H9 (cell line): Measurements from ENCODE around the gene FAAP100. TPM values are rescaled to one million over a fixed set of nuclear protein-coding genes. Genes with fewer than 3 reads are reported as not detected.

Source experiments
- DNase-seq: peaks from one replicate; pipeline ENCODE4 v3.0.0-alpha.2; 2017
- H2AFZ ChIP-seq: one replicate; pipeline ENCODE4 v1.6.1; 2013; ENCODE audit warnings: mild to moderate bottlenecking, low read length, control low read depth, moderate library complexity
- H2AK5ac ChIP-seq: 2 replicates; pipeline ENCODE4 v1.6.1; 2013; ENCODE audit warnings: low read length, control low read depth, mixed read lengths; ENCODE audit not compliant: insufficient read length
- H2BK120ac ChIP-seq: one replicate; pipeline ENCODE4 v1.6.1; 2013; ENCODE audit warnings: low read depth, mild to moderate bottlenecking, low read length, control low read depth, inconsistent platforms; ENCODE audit not compliant: poor library complexity, severe bottlenecking
- H2BK12ac ChIP-seq: 2 replicates; pipeline ENCODE4 v1.6.1; 2013; ENCODE audit warnings: low read length, control low read depth, mixed read lengths, low read depth; ENCODE audit not compliant: insufficient read length
- H2BK15ac ChIP-seq: 2 replicates; pipeline ENCODE4 v1.6.1; 2013; ENCODE audit warnings: low read depth, low read length, control low read depth
- H2BK20ac ChIP-seq: one replicate; pipeline ENCODE4 v1.6.1; 2013; ENCODE audit warnings: low read depth, mild to moderate bottlenecking, low read length, control low read depth, inconsistent platforms; ENCODE audit not compliant: poor library complexity, severe bottlenecking
- H2BK5ac ChIP-seq: 2 replicates; pipeline ENCODE4 v1.6.1; 2013; ENCODE audit warnings: low read length, control low read depth, mixed read lengths; ENCODE audit not compliant: insufficient read length
- H3K14ac ChIP-seq: 2 replicates; pipeline ENCODE4 v1.6.1; 2013; ENCODE audit warnings: low read length, control low read depth; ENCODE audit not compliant: insufficient read depth
- H3K18ac ChIP-seq: 2 replicates; pipeline ENCODE4 v1.6.1; 2013; ENCODE audit warnings: low read depth, mild to moderate bottlenecking, mixed read lengths, low read length, control low read depth; ENCODE audit not compliant: insufficient read length
- H3K23ac ChIP-seq: 2 replicates; pipeline ENCODE4 v1.6.1; 2013; ENCODE audit warnings: low read length, control low read depth, mixed read lengths, low read depth; ENCODE audit not compliant: insufficient read length
- H3K23me2 ChIP-seq: 2 replicates; pipeline ENCODE4 v1.6.1; 2013; ENCODE audit warnings: low read depth, mild to moderate bottlenecking, mixed read lengths, low read length, control low read depth; ENCODE audit not compliant: insufficient read length, poor library complexity, severe bottlenecking
- H3K27ac ChIP-seq: 2 replicates; pipeline ENCODE4 v1.5.1; 2013; ENCODE audit warnings: low read length, control low read depth, mixed read lengths, low read depth; ENCODE audit not compliant: insufficient read length
- H3K27me3 ChIP-seq: 2 replicates; pipeline ENCODE4 v1.6.1; 2013; ENCODE audit warnings: low read length, control low read depth, inconsistent platforms; ENCODE audit not compliant: insufficient read depth
- H3K4ac ChIP-seq: 2 replicates; pipeline ENCODE4 v1.6.1; 2013; ENCODE audit warnings: low read depth, mild to moderate bottlenecking, control low read depth, inconsistent platforms, low read length, moderate library complexity
- H3K4me1 ChIP-seq: 2 replicates; pipeline ENCODE4 v1.6.1; 2013; ENCODE audit warnings: low read length, control low read depth, inconsistent platforms; ENCODE audit not compliant: insufficient read depth
- H3K4me2 ChIP-seq: 2 replicates; pipeline ENCODE4 v1.6.1; 2013; ENCODE audit warnings: low read length, control low read depth, mixed read lengths; ENCODE audit not compliant: insufficient read length, insufficient read depth
- H3K56ac ChIP-seq: 2 replicates; pipeline ENCODE4 v1.6.1; 2013; ENCODE audit warnings: low read depth, mild to moderate bottlenecking, mixed read lengths, low read length, control low read depth; ENCODE audit not compliant: insufficient read length
- H3K79me1 ChIP-seq: 2 replicates; pipeline ENCODE4 v1.6.1; 2013; ENCODE audit warnings: low read depth, mild to moderate bottlenecking, moderate library complexity, low read length, control low read depth, inconsistent platforms; ENCODE audit not compliant: insufficient read depth, poor library complexity, severe bottlenecking
- H3K79me2 ChIP-seq: 2 replicates; pipeline ENCODE4 v1.6.1; 2013; ENCODE audit warnings: low read length, control low read depth, inconsistent platforms; ENCODE audit not compliant: insufficient read depth
- H3K9ac ChIP-seq: 2 replicates; pipeline ENCODE4 v1.6.1; 2013; ENCODE audit warnings: low read length, control low read depth, mixed read lengths; ENCODE audit not compliant: insufficient read length; ENCODE audit errors: extremely low read depth
- H3K9me3 ChIP-seq: one replicate; pipeline ENCODE4 v1.6.1; 2013; ENCODE audit warnings: low read depth, low read length, inconsistent platforms; ENCODE audit not compliant: control insufficient read depth
- H3T11ph ChIP-seq: one replicate; pipeline ENCODE4 v1.6.1; 2013; ENCODE audit warnings: mild to moderate bottlenecking, low read length, control low read depth, inconsistent platforms
- H4K20me1 ChIP-seq: one replicate; pipeline ENCODE4 v1.6.1; 2013; ENCODE audit not compliant: control insufficient read depth, insufficient read length, insufficient read depth
- H4K5ac ChIP-seq: 2 replicates; pipeline ENCODE4 v1.6.1; 2013; ENCODE audit warnings: low read depth, mild to moderate bottlenecking, mixed read lengths, low read length, control low read depth; ENCODE audit not compliant: insufficient read length
- H4K8ac ChIP-seq: replicated peaks from 2 replicates; pipeline ENCODE4 v1.6.1; 2013; ENCODE audit warnings: low read length, control low read depth, mixed read lengths, low read depth; ENCODE audit not compliant: insufficient read length
- H4K91ac ChIP-seq: 2 replicates; pipeline ENCODE4 v1.6.1; 2013; ENCODE audit warnings: low read depth, mild to moderate bottlenecking, moderate library complexity, mixed read lengths, low read length, control low read depth; ENCODE audit not compliant: insufficient read length
- H3K27ac Mint-ChIP-seq, 3 experiments: 2 replicates in 2 of 3; 3 replicates in 1 of 3; pipeline ENCODE4 v1.8.0; 2020 to 2021; ENCODE audit warnings: mixed read lengths in 3 of 3, mild to moderate bottlenecking in 1 of 3, moderate library complexity in 1 of 3
- H3K27me3 Mint-ChIP-seq: 2 replicates; pipeline ENCODE4 v1.8.0; 2021; ENCODE audit warnings: low read depth, mild to moderate bottlenecking, moderate library complexity, mixed read lengths
- H3K36me3 Mint-ChIP-seq, 3 experiments: 2 replicates in 2 of 3; 3 replicates in 1 of 3; pipeline ENCODE4 v1.8.0; 2020 to 2021; ENCODE audit warnings: low read depth in 3 of 3, mixed read lengths in 3 of 3; ENCODE audit not compliant: insufficient read depth in 1 of 3
- H3K4me1 Mint-ChIP-seq, 2 experiments: 2 replicates each; pipeline ENCODE4 v1.8.0; 2020; ENCODE audit warnings: mixed read lengths in 2 of 2
- H3K4me3 Mint-ChIP-seq, 2 experiments: 2 replicates in 1 of 2; 3 replicates in 1 of 2; pipeline ENCODE4 v1.8.0; 2020 to 2021; ENCODE audit warnings: mild to moderate bottlenecking in 2 of 2, mixed read lengths in 2 of 2, moderate library complexity in 1 of 2
- H3K9me3 Mint-ChIP-seq, 2 experiments: 2 replicates in 1 of 2; 3 replicates in 1 of 2; pipeline ENCODE4 v1.8.0; 2020; ENCODE audit warnings: mild to moderate bottlenecking in 2 of 2, mixed read lengths in 2 of 2, moderate library complexity in 1 of 2
- WGBS: extraction: QIAGEN DNeasy Blood & Tissue Kit; methylation state at CpG from one replicate; pipeline ENCODE4 v1.1.7; 2013; ENCODE audit warnings: missing lambda C conversion rate, low lambda C conversion rate, mixed read lengths; ENCODE audit not compliant: insufficient read length; ENCODE audit errors: extremely low coverage; 5-methylcytosine and 5-hydroxymethylcytosine counted together
- total RNA-seq: library from RNA; stranded (reverse); gene quantifications from 2 replicates; pipeline ENCODE4 v1.2.1, GENCODE V29; 2021
- TF ChIP-seq, protein P1 (sequence below): fragments of 200-600 bp; sonication (generic); conservative IDR thresholded peaks from 3 replicates; pipeline ENCODE4 v1.8.0; 2021; ENCODE audit warnings: antibody characterized with exemption, mild to moderate bottlenecking

FAAP100 gene
- total RNA-seq, 1 experiment from 2014 or later = 54.0 TPM

DNA sequence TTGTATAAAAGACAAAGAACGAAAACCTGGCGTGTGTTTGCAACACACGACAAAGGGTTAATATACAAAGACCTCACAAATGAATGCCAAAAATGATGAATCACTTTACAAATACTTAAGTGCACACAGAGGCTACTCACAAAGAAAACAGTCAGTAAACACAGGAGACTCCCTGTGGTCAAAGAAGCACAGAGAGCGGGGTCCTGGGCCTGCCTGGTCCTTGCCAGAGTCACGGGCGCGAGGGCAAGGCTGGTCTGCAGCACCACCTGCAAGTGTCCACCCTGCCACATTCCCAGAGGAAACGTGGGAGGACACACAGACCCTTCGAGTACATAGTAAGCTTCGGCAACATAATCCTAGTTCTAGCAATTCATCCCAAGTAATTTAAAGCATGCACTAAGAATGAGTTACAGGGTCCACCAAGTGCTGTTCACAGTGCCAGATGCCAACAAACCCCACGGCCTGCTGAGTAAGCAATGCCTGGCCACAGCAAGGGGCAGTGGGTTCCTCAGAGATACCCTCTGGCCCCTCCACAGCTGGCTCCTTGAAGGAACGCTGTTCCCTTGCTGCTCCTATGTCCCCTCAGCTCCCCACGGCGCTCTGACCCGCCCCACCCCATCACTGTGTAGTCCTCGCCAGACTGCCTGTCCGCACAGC lies 24.6 kb upstream of the FAAP100 start:
- H3K9me3 Mint-ChIP-seq = no peaks in the 10 kb centered on the region
- peaks cover 2% of the 10 kb centered on the region for H4K20me1 ChIP-seq
- peak; percentile 25 for DNase-seq
- no peak overlapping the region for H3K23ac ChIP-seq
- H2BK5ac ChIP-seq = no peak overlapping the region
- H3K14ac ChIP-seq = no peak overlapping the region
- no peaks in the 10 kb centered on the region for H3K79me1 ChIP-seq
- H3K27me3 ChIP-seq = no peaks in the 10 kb centered on the region
- no peak overlapping the region for H3K18ac ChIP-seq
- no peaks in the 10 kb centered on the region for H3K79me2 ChIP-seq
- peaks cover 28 to 77% (median 70%) of the 10 kb centered on the region in 3 experiments for H3K36me3 Mint-ChIP-seq
- no peak overlapping the region for H3K9ac ChIP-seq
- no peak overlapping the region for H3T11ph ChIP-seq
- no peaks in the 10 kb centered on the region for H3K23me2 ChIP-seq
- H4K5ac ChIP-seq = no peak overlapping the region
- H2BK120ac ChIP-seq = no peak overlapping the region
- TF ChIP-seq, protein P1, sequence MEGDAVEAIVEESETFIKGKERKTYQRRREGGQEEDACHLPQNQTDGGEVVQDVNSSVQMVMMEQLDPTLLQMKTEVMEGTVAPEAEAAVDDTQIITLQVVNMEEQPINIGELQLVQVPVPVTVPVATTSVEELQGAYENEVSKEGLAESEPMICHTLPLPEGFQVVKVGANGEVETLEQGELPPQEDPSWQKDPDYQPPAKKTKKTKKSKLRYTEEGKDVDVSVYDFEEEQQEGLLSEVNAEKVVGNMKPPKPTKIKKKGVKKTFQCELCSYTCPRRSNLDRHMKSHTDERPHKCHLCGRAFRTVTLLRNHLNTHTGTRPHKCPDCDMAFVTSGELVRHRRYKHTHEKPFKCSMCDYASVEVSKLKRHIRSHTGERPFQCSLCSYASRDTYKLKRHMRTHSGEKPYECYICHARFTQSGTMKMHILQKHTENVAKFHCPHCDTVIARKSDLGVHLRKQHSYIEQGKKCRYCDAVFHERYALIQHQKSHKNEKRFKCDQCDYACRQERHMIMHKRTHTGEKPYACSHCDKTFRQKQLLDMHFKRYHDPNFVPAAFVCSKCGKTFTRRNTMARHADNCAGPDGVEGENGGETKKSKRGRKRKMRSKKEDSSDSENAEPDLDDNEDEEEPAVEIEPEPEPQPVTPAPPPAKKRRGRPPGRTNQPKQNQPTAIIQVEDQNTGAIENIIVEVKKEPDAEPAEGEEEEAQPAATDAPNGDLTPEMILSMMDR = no peak
- no peaks in the 10 kb centered on the region for H3K4me1 ChIP-seq
- H2AK5ac ChIP-seq = no peak overlapping the region
- H2BK12ac ChIP-seq = no peak overlapping the region
- H3K56ac ChIP-seq = no peak overlapping the region
- H3K4me2 ChIP-seq = no peak overlapping the region
- H4K8ac ChIP-seq = no peak overlapping the region
- H3K9me3 ChIP-seq = no peaks in the 10 kb centered on the region
- no peak overlapping the region for H4K91ac ChIP-seq
- H2BK15ac ChIP-seq = no peak overlapping the region
- no peak overlapping the region for H2BK20ac ChIP-seq
- peak overlapping the region in 1 of 3 experiments; percentile 93; a peak in 3 of 7 replicates for H3K27ac Mint-ChIP-seq
- no peaks in the 10 kb centered on the region for H3K4me1 Mint-ChIP-seq
- no peak overlapping the region for H3K27ac ChIP-seq
- H3K27me3 Mint-ChIP-seq = peaks cover 3% of the 10 kb centered on the region
- H2AFZ ChIP-seq = no peak overlapping the region
- H3K4ac ChIP-seq = no peak overlapping the region
- H3K4me3 Mint-ChIP-seq = no peak overlapping the region
- WGBS = no CpG with 5 or more reads among the region's 17 CpGs
